Adrenal gland (tissue), 5 donors: ENCODE data around the gene PDE3A.

Experiments
- POLR2A ChIP-seq, 2 donors: fragments of 450-650 bp; IDR thresholded peaks; one replicate each; pipeline ENCODE4 v1.6.1; 2017; ENCODE audit warnings: antibody characterized with exemption in 2 of 2, mild to moderate bottlenecking in 2 of 2, moderate library complexity in 1 of 2
- TF ChIP-seq, protein P1 (sequence below), 6 experiments: fragments of 450-650 bp in 4 of 6; fragments of 200-600 bp in 2 of 6; sonication (generic) in 1 of 6; IDR thresholded peaks; 1 replicate in 5 of 6; 2 replicates in 1 of 6; pipeline versions ENCODE4 v1.5.1 to v1.8.0; 2016 to 2021; ENCODE audit warnings: antibody characterized with exemption in 6 of 6, mild to moderate bottlenecking in 2 of 6, moderate library complexity in 1 of 6
- donor health status: DM: no; HTN: no; CAD: no.

DNA sequence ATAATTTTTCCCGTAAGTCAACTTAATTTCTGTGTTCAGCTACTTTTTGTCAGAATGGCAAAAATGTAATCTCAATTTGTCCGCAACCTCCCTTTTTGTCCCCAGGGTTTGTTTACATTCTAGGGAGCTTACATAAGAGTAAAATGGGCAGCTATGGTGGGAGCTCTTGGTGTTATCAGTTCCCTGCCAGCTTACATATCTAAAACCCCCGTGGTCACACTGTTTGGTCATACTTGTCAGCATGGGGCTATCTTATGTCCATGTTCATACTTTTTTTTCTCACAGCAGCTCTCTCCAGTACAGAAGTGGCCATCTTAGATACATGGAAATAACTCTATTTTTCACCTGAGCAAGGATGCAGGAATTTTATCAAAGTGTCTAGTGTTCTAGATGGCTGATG lies 343.5 kb downstream of the PDE3A start:
- TF ChIP-seq, protein P1, sequence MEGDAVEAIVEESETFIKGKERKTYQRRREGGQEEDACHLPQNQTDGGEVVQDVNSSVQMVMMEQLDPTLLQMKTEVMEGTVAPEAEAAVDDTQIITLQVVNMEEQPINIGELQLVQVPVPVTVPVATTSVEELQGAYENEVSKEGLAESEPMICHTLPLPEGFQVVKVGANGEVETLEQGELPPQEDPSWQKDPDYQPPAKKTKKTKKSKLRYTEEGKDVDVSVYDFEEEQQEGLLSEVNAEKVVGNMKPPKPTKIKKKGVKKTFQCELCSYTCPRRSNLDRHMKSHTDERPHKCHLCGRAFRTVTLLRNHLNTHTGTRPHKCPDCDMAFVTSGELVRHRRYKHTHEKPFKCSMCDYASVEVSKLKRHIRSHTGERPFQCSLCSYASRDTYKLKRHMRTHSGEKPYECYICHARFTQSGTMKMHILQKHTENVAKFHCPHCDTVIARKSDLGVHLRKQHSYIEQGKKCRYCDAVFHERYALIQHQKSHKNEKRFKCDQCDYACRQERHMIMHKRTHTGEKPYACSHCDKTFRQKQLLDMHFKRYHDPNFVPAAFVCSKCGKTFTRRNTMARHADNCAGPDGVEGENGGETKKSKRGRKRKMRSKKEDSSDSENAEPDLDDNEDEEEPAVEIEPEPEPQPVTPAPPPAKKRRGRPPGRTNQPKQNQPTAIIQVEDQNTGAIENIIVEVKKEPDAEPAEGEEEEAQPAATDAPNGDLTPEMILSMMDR (IDR thresholded peaks at IDR 0.05) = no peak
- no peak for TF ChIP-seq POLR2A (IDR thresholded peaks at IDR 0.05)
